ENCODE measurements around the gene TNFRSF8.

TNFRSF8 gene

DNA sequence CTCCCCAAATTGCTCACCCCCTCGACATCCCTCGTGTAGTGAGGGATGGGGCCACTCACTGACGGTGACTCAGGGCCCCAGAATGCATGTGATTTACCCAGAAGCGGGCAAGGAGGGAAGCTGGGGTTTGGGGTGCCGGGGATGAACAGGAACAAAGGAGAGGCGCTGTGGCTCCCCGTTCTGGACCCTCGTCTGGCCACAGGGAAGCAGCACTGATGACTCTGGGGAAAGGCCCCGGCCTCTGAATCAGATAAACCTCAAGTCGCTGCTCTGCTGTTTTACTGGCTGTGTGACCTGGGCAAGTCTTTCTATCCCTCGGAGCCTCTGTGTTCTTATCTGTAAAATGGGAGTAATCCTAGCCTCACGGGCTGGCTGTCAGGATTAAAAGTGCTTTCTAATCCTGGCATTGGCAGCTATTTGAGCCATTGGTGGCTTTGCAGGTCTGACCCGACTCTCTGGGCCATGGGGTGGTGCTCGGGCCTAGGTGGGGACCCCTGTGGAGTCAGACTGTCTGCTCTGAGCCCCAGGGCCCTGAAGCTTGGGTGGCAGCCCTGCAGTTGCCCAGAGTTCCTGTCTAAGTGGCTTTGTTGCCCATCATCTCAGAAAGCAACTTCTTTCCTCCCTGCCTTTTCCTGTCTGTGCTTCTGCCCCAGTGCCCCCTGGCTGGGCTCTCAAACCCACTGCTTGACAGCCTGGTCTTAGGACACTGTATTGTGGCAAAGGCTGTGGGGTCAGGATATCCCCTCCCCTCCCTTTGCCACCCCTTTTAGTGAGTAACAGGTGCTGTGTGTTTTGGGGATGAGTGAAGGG is 109.1 kb downstream of the TNFRSF8 start:
- in situ Hi-C loops (cut with MboI; ENCODE audit: low sequenced_read_pairs), result no loop called here

DNA sequence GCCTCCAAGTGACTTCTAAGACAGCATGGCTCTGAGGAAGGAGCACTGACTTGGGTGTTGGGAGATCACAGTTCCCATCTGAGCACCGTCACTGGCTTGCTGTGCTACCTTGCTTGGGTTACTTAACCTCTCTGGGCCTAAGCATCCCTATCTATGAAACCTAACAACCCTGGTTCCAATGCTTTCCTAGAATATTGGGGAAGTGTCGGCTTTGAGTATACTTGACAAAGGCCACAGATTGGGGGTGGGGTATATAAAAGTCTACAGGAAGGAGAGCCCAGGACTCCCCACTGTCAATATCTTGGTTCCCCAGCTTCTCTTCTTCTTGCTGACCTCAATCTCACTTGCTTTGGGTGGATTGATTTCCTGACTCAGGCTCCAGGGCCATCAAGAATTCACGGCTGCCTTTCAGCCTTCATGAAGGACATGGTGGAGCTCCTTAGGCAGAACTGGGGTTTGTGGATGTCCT is 110.0 kb downstream of the TNFRSF8 start:
- in situ Hi-C loops (cut with MboI; ENCODE audit: low sequenced_read_pairs), result no loop called here

GRCh38 chr1:12173631-12174121 is 110.6 kb downstream of the TNFRSF8 start:
- in situ Hi-C loops (cut with MboI; ENCODE audit: low sequenced_read_pairs), result no loop called here

DNA sequence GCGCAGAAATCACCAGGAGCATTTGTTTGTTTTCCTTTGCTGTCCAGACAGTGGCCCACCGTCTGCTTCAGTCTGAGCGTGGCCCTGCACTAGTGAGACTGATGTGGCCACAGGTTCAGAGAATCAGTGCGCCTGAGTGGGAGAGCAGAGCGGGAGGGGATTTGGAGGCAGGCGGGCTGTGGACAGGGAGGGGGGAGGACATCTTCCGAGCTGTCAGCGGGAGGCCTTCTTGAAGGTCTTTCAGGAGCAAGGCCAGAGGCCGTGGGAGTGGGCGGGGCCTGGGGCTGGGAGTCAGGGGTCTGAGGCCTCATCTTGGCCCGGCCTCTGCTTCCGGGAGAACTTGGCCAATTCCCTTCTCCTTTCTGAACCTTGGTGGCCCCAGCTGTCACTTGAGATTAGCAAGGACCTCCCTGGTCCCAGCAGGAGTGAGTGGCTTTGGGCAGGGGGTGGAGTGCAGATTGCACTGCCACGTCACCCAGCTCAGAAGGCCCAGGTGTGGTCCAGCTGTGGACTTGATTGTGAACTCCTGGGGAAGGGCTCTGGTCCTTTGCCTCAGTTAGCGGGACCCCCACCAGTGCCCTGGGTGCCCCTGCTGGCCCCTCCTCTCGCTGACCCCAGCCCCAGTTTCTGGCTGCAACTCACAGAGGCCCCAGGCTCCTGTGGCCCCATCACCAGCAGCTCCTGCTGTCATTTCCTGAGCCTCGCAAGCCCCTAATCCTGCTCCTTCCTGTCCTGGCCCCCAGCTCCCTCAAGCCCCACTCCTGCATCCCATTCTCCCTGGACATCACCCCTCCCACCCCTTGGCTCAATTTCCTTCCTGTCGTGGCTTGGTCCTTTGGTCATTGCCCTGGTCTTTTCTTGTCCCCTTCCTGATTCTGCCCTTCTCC is 112.1 kb downstream of the TNFRSF8 start:
- in situ Hi-C loops (cut with MboI; ENCODE audit: low sequenced_read_pairs), result no loop called here

- in situ Hi-C loops (cut with MboI; ENCODE audit: low sequenced_read_pairs), result no loop called here
Observed at GRCh38 chr1:12176298-12177118, 113.4 kb downstream of the TNFRSF8 start.

GRCh38 chr1:12177156-12177998 is 114.3 kb downstream of the TNFRSF8 start:
- in situ Hi-C loops (cut with MboI; ENCODE audit: low sequenced_read_pairs), result no loop called here

DNA sequence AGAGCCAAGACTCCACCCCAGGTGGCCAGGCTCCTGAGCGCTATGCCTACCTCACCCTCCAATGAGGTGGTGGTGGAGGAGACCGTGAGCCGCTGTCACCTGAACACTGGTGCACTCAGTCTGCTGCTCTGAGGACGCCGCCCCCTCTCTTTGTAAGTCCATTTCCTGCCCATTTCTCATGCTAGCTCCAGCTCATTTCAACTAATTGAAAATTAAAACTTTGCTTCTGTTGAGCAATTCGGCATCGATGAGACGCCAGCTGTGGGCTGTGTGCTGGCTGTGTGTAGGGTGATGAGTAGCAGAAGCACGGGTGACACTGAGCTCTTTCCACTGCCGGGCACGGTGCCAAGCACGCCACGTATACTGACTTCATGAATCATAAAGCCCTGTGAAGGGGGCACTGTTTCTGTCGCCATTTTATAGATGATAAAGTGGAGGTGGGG is 114.9 kb downstream of the TNFRSF8 start:
- in situ Hi-C loops (cut with MboI; ENCODE audit: low sequenced_read_pairs), result no loop called here

DNA sequence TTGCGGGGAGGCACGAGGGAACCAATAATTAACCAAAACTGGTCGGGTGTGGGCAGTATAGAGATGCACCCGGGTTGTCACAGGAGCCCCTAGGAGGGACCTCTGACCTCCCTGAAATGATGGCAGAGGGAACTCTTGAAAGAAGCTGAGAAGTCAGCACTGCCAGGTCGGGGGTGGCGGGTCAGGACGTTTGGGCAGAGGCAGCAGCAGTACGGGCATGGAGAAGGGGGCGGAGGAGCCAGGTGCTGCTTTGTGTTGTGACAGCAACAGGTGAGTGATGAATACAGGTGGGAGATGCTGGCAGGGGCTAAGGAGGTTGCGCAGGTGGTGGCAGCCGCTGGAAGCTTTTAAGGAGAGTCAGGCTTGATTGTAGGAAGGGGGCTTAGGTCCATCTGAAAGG is 115.4 kb downstream of the TNFRSF8 start:
- in situ Hi-C loops (cut with MboI; ENCODE audit: low sequenced_read_pairs), result no loop called here

- in situ Hi-C loops (cut with MboI; ENCODE audit: low sequenced_read_pairs), result no loop called here
Observed at GRCh38 chr1:12179111-12179519, 116.0 kb downstream of the TNFRSF8 start.

DNA sequence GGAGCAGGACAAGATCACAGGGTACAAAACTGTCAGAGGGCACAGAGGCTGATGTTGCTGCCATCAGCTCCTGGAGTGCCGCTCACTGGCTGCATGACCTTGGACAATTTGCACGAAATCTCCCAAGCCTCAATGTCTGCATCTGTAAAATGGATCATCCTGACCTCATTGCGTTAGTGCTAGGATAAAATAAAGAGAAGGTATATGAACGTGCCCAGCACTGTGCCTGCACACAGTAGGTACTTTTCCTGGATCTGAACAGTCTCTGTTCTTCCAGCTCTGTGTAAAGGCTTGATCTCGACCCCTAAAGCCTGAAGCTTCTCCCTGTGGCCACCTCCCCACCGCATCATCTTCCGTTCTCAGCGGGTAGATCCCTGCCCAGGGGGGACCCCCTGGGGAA is 116.6 kb downstream of the TNFRSF8 start:
- in situ Hi-C loops (cut with MboI; ENCODE audit: low sequenced_read_pairs), result no loop called here

GRCh38 chr1:12180315-12180714 is 117.2 kb downstream of the TNFRSF8 start:
- in situ Hi-C loops (cut with MboI; ENCODE audit: low sequenced_read_pairs), result no loop called here

DNA sequence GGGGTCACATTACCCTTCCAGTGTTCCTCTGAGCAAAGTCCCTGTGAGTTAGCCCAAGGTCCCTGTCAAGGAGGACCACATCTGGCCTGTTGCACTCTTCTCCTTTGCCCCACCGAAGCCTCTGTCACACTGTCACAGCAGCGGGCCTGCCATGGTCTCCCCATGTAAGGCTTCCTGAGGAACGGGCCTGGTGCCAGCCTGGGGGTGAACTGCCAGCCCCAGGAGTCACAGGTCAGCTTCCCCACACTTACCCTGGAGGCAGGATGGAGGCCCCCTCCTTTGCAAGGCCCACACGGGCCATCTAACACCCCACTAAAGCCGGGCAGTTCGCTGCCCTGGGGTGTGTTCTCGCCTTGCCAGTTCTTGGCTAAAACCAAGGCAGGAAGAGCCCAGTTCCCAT is 117.8 kb downstream of the TNFRSF8 start:
- in situ Hi-C loops (cut with MboI; ENCODE audit: low sequenced_read_pairs), result no loop called here

DNA sequence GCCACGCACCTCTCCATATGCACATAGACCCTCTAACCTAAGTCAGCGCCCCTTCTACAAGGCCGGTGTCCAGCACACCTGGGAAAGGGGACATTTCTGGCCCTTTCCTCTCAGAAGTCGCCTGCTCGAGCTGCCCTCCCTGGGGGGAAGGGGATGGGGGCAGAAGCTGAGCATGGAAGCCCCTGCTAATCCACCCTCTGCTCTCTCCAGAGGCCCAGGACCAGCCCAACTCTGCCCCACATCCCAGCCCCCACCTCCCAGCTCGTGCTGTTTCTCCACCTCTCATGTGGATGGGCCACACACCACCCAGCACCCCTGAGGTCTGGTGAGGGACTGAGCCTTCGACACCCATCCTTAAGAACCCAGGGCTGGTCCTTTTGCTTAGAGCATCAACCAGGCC is 118.5 kb downstream of the TNFRSF8 start:
- in situ Hi-C loops (cut with MboI; ENCODE audit: low sequenced_read_pairs), result no loop called here

- in situ Hi-C loops (cut with MboI; ENCODE audit: low sequenced_read_pairs), result no loop called here
Observed at GRCh38 chr1:12182410-12182984, 119.4 kb downstream of the TNFRSF8 start.

- in situ Hi-C loops (cut with MboI; ENCODE audit: low sequenced_read_pairs), result no loop called here
Observed at GRCh38 chr1:12183095-12183794, 120.1 kb downstream of the TNFRSF8 start.

DNA sequence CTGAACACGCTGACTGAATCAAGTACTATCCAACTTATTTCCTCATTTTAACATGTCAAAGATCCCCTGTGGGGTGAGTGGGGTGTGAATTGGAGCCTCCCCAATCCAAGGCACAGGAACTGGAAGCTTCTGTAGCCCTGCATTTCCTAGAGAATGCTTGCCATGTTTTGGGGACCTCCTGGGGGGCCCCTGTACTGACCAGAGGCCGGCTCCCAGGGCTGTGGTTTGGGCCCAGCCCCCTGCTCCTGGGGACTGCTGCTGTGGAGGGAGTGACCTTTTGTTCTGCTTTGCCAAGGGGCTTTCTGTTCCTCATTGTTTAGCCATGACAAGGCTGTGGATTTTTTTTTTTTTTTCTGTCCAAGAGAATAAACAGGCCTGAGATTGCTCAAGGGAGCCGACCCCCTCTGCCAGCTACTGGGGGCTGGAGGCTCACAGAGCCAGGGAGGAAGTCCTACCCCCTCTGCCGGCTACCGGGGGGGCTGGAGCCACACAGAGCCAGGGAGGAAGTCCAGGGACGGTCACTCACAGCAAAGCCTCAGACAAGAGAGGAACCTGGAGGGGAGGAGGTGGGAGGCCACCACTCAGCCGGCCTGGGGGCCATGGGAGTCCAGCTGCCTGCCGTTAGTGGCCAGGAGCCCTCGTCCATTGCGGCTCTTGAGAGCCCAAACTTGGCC is 121.0 kb downstream of the TNFRSF8 start:
- in situ Hi-C loops (cut with MboI; ENCODE audit: low sequenced_read_pairs), result no loop called here

GRCh38 chr1:12185036-12185917 is 122.2 kb downstream of the TNFRSF8 start:
- in situ Hi-C loops (cut with MboI; ENCODE audit: low sequenced_read_pairs), result no loop called here
